Measurements from ENCODE around the gene TXNDC2.
"Not testable (repeated sequence)": the region's sequence is repeated elsewhere in the genome, so short reads cannot be mapped to it uniquely, and the experiment has no call there.

TXNDC2 gene

DNA sequence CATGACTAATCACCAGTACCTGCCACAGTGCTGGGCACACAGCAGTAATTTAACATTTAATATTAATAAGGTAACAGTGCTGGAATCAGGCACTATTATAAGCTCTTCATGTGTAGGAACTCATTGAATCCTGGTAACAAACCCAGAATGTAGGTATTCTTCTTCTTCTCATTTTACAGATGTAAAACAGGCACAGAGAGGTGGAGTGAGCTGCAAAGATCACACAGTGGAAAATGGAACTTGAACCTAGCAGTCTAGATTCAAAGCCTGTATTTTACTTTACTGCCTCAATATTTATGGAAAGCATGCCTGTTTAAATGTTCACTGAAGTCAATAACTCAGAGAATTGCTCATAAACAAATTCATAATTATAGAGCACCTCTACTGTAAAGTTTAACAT is 24.3 kb downstream of the TXNDC2 start:
- Histone ChIP-seq H3K27me3 (ENCODE audit: control insufficient read depth in 5 of 5, insufficient read depth in 4 of 5, low read length in 5 of 5) (peaks cover 0 to 2% (median 0%) of the 10 kb centered on the region in 5 donors), H3K4me1 (ENCODE audit: control insufficient read depth in 5 of 5, insufficient read depth in 5 of 5, low read length in 5 of 5) (peaks cover 0 to 9% (median 7%) of the 10 kb centered on the region in 5 donors), H3K9ac (ENCODE audit: low read length in 5 of 5) (no peak overlapping the region), H3K36me3 (ENCODE audit: control insufficient read depth in 5 of 5, insufficient read depth in 5 of 5, low read length in 5 of 5) (no peaks in the 10 kb centered on the region), H3K4me3 (ENCODE audit: low read depth in 1 of 5, low read length in 5 of 5) (no peak overlapping the region), H3K9me3 (ENCODE audit: control insufficient read depth in 5 of 5, low read length in 5 of 5) (no peaks in the 10 kb centered on the region), H3K27ac (ENCODE audit: low read depth, low read length) (no peak overlapping the region)

DNA sequence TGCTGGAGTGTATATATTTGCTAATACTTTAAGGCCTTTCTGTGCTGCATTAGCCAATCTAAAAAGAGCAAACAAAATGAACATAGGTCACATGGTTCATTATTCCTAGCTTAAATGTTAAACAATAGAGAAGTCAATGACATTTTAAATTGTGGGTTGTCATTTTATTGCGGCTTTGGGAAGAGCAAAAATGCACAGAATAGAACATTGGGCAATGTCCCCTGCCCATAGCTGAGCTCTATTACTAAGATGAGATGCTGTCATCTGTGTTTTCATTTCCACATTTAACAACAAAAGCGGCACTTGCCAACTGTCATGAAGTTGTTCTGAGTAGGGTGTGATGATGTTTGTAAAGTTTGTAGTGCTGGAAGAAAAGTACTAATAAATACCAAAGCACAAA is 24.9 kb downstream of the TXNDC2 start:
- H3K4me3 ChIP-seq (ENCODE audit: low read depth in 1 of 5, low read length in 5 of 5): no peak overlapping the region
- no peak overlapping the region for H3K27ac ChIP-seq (ENCODE audit: low read depth, low read length)
- no peaks in the 10 kb centered on the region for H3K36me3 ChIP-seq (ENCODE audit: control insufficient read depth in 5 of 5, insufficient read depth in 5 of 5, low read length in 5 of 5)
- peaks cover 0 to 14% (median 10%) of the 10 kb centered on the region in 5 donors for H3K4me1 ChIP-seq (ENCODE audit: control insufficient read depth in 5 of 5, insufficient read depth in 5 of 5, low read length in 5 of 5)
- H3K9me3 ChIP-seq (ENCODE audit: control insufficient read depth in 5 of 5, low read length in 5 of 5): no peaks in the 10 kb centered on the region
- no peak overlapping the region for H3K9ac ChIP-seq (ENCODE audit: low read length in 5 of 5)
- H3K27me3 ChIP-seq (ENCODE audit: control insufficient read depth in 5 of 5, insufficient read depth in 4 of 5, low read length in 5 of 5): peaks cover 0 to 2% (median 0%) of the 10 kb centered on the region in 5 donors

DNA sequence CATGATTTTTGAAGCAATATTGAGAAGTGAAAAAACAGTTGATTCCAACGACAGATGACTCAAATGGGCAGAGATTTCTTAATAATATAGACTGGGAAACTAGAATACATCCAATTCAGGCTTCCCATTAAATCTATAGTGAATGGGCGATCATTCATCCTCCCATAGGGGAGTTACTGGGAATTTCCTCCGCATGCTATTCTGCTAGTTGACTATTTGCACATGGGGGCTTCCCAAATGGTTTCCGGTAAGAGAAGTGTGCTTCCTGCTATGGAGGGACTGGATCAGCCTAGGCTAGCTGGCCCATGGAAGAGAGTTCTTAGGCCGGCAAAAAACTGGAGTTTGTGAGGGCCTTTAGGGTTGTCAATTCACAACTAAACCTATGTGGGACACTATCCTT is 25.5 kb downstream of the TXNDC2 start:
- Histone ChIP-seq H3K36me3 (ENCODE audit: control insufficient read depth in 5 of 5, insufficient read depth in 5 of 5, low read length in 5 of 5) (no peaks in the 10 kb centered on the region), H3K9me3 (ENCODE audit: control insufficient read depth in 5 of 5, low read length in 5 of 5) (no peaks in the 10 kb centered on the region), H3K4me3 (ENCODE audit: low read depth in 1 of 5, low read length in 5 of 5) (no peak overlapping the region), H3K9ac (ENCODE audit: low read length in 5 of 5) (no peak overlapping the region), H3K27me3 (ENCODE audit: control insufficient read depth in 5 of 5, insufficient read depth in 4 of 5, low read length in 5 of 5) (peaks cover 0 to 2% (median 0%) of the 10 kb centered on the region in 5 donors), H3K27ac (ENCODE audit: low read depth, low read length) (no peak overlapping the region), H3K4me1 (ENCODE audit: control insufficient read depth in 5 of 5, insufficient read depth in 5 of 5, low read length in 5 of 5) (peaks cover 0 to 20% (median 16%) of the 10 kb centered on the region in 5 donors)

DNA sequence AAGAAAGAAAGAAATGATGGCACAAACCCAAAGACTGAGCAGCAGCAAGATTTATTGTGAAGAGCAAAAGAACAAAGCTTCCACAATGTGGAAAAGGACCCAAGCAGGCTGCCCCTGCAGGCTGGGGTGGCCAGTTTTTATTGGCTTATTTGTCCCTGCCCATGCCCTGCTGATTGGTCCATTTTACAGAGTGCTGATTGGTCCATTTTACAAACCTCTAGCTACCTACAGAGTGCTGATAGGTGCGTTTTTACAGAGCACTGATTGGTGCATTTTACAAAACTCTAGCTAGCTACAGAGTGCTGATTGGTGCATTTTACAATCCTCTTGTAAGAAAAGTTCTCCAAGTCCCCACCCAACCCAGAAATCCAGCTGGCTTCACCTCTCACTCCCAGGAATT is 26.5 kb downstream of the TXNDC2 start:
- H3K9me3 ChIP-seq (ENCODE audit: control insufficient read depth in 5 of 5, low read length in 5 of 5); H3K27me3 ChIP-seq (ENCODE audit: control insufficient read depth in 5 of 5, insufficient read depth in 4 of 5, low read length in 5 of 5); H3K27ac ChIP-seq (ENCODE audit: low read depth, low read length); H3K36me3 ChIP-seq (ENCODE audit: control insufficient read depth in 5 of 5, insufficient read depth in 5 of 5, low read length in 5 of 5); H3K9ac ChIP-seq (ENCODE audit: low read length in 5 of 5); H3K4me3 ChIP-seq (ENCODE audit: low read depth in 1 of 5, low read length in 5 of 5): not testable (repeated sequence)
- H3K4me1 ChIP-seq (ENCODE audit: control insufficient read depth in 5 of 5, insufficient read depth in 5 of 5, low read length in 5 of 5): peaks cover 0 to 28% (median 24%) of the 10 kb centered on the region in 5 donors

DNA sequence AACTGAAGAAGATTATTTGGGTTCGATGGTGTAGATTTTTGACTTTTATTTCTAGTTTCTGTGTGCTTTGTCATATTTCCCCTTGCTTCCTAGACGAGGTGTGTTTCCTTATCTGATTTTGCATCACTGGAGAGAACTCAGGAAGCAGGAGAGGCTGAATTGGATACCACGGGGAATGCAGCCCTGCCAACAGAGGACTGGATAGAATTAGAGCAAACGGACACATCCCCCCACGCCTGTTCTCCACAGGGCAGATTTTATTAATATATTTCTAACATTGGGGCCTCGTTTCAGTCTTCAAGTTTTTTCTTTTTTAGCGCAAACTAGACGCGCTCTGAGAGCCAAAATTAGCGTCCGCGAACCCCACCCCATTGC is 27.4 kb downstream of the TXNDC2 start:
- peak overlapping the region; percentile 72 to 99 (median 98) for H3K4me3 ChIP-seq (ENCODE audit: low read depth in 1 of 5, low read length in 5 of 5)
- peak overlapping the region; percentile 99 for H3K27ac ChIP-seq (ENCODE audit: low read depth, low read length)
- peaks cover 0 to 2% (median 0%) of the 10 kb centered on the region in 5 donors for H3K27me3 ChIP-seq (ENCODE audit: control insufficient read depth in 5 of 5, insufficient read depth in 4 of 5, low read length in 5 of 5)
- no peaks in the 10 kb centered on the region for H3K36me3 ChIP-seq (ENCODE audit: control insufficient read depth in 5 of 5, insufficient read depth in 5 of 5, low read length in 5 of 5)
- H3K4me1 ChIP-seq (ENCODE audit: control insufficient read depth in 5 of 5, insufficient read depth in 5 of 5, low read length in 5 of 5): peaks cover 3 to 36% (median 33%) of the 10 kb centered on the region in 5 donors
- H3K9me3 ChIP-seq (ENCODE audit: control insufficient read depth in 5 of 5, low read length in 5 of 5): no peaks in the 10 kb centered on the region
- H3K9ac ChIP-seq (ENCODE audit: low read length in 5 of 5): peak overlapping the region; percentile 29 to 100 (median 95)

DNA sequence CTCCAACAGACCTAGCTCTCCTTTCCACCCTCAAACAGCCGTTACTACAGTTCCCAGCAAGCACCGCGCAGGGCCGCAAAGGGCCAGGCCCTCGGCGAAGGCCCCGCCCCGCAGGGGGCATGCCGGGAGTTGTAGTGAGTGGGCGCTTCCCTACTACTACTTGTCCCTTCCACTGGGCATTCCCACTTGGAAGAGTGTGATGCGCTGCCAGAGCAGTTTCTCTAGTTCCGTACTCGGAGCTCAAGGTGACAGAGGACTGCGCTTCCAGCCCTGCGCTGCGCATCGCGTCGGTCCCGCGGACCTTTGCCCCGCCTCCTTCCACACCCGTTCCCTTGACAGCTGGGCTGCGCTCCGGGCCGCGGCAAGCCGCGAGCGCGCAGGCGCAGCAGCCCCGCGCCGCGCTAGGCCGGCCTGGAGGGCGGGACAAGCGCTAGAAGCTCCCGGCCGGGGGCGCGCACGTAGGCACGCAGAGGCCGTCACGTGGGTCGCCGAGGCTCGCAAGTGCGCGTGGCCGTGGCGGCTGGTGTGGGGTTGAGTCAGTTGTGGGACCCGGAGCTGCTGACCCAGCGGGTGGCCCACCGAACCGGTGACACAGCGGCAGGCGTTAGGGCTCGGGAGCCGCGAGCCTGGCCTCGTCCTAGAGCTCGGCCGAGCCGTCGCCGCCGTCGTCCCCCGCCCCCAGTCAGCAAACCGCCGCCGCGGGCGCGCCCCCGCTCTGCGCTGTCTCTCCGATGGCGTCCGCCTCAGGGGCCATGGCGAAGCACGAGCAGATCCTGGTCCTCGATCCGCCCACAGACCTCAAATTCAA is 28.0 kb downstream of the TXNDC2 start, which contains the start of gene VAPA:
TSS of gene VAPA (plus strand) at position 491 of the 808 bp plus-strand sequence. CDS start at position 732, 241 bp downstream.
- no peaks in the 10 kb centered on the region for H3K36me3 ChIP-seq (ENCODE audit: control insufficient read depth in 5 of 5, insufficient read depth in 5 of 5, low read length in 5 of 5)
- H3K9ac ChIP-seq (ENCODE audit: low read length in 5 of 5): peak within 1 kb of the TSS; percentile 87 to 100 (median 97)
- H3K4me1 ChIP-seq (ENCODE audit: control insufficient read depth in 5 of 5, insufficient read depth in 5 of 5, low read length in 5 of 5): peaks cover 4 to 42% (median 39%) of the 10 kb centered on the region in 5 donors
- peak within 1 kb of the TSS; percentile 99 for H3K27ac ChIP-seq (ENCODE audit: low read depth, low read length)
- peaks cover 0 to 2% (median 0%) of the 10 kb centered on the region in 5 donors for H3K27me3 ChIP-seq (ENCODE audit: control insufficient read depth in 5 of 5, insufficient read depth in 4 of 5, low read length in 5 of 5)
- peak within 1 kb of the TSS; percentile 72 to 99 (median 98) for H3K4me3 ChIP-seq (ENCODE audit: low read depth in 1 of 5, low read length in 5 of 5)
- H3K9me3 ChIP-seq (ENCODE audit: control insufficient read depth in 5 of 5, low read length in 5 of 5): no peaks in the 10 kb centered on the region

DNA sequence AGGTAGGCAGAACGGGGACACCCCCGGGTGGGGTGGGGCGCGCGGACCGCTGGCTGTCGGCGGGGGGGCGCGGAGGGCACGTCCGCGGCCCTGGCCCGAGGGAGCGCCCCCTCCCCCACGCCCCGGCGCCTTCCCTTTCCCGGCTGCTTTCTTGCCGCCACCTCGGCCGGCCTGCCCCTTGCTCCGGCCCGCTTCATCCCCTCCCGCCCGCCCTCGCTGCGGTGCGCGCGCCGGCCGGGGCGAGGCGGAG is 28.5 kb downstream of the TXNDC2 start:
- H3K4me3 ChIP-seq (ENCODE audit: low read depth in 1 of 5, low read length in 5 of 5): peak overlapping the region in 4 of 5 donors; percentile 97 to 99 (median 98)
- peaks cover 4 to 46% (median 40%) of the 10 kb centered on the region in 5 donors for H3K4me1 ChIP-seq (ENCODE audit: control insufficient read depth in 5 of 5, insufficient read depth in 5 of 5, low read length in 5 of 5)
- H3K9ac ChIP-seq (ENCODE audit: low read length in 5 of 5): peak overlapping the region; percentile 44 to 100 (median 95)
- H3K27ac ChIP-seq (ENCODE audit: low read depth, low read length): peak overlapping the region; percentile 99
- H3K9me3 ChIP-seq (ENCODE audit: control insufficient read depth in 5 of 5, low read length in 5 of 5): no peaks in the 10 kb centered on the region
- H3K27me3 ChIP-seq (ENCODE audit: control insufficient read depth in 5 of 5, insufficient read depth in 4 of 5, low read length in 5 of 5): no peaks in the 10 kb centered on the region
- no peaks in the 10 kb centered on the region for H3K36me3 ChIP-seq (ENCODE audit: control insufficient read depth in 5 of 5, insufficient read depth in 5 of 5, low read length in 5 of 5)

DNA sequence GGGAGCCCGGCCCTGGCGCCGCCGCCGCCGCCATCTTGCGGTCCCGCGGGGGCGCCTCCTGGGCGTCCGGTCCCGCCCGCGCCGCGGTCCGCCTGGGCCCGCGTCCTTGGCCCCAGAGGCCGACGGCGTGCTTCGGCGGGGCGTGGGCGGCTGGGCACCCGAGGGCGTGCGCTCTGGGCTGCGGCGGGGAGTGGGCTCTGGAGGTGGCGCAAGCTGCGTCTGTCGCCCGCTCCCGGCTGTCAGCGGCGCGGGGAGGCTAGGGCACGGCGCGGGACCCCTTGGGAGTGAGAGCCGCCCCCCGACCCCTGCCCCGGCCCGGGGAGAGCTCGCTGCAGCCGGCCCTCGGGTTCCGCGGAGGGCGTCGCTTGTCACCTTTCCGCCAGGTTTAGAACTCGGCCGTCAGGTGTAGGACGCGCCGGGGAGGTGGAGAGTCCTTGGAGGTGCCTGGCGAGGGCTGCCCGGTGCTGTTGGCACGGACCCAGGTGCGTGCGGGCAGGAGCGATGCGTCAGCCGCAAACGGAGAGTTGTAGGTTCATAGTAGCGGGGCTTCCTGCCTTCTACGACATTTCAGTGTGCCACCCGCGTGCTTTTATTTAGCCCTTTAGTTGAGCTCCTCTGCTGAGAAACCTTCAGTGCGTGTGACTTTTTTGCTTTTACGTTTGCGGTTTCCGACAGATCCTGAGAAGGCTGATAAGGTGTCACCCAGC is 29.0 kb downstream of the TXNDC2 start:
- Histone ChIP-seq H3K27ac (ENCODE audit: low read depth, low read length) (peak overlapping the region; percentile 96), H3K4me3 (ENCODE audit: low read depth in 1 of 5, low read length in 5 of 5) (peak overlapping the region; percentile 85 to 99 (median 97)), H3K9ac (ENCODE audit: low read length in 5 of 5) (peak overlapping the region; percentile 92 to 97 (median 93)), H3K4me1 (ENCODE audit: control insufficient read depth in 5 of 5, insufficient read depth in 5 of 5, low read length in 5 of 5) (peaks cover 4 to 51% (median 45%) of the 10 kb centered on the region in 5 donors), H3K36me3 (ENCODE audit: control insufficient read depth in 5 of 5, insufficient read depth in 5 of 5, low read length in 5 of 5) (no peaks in the 10 kb centered on the region), H3K9me3 (ENCODE audit: control insufficient read depth in 5 of 5, low read length in 5 of 5) (no peaks in the 10 kb centered on the region), H3K27me3 (ENCODE audit: control insufficient read depth in 5 of 5, insufficient read depth in 4 of 5, low read length in 5 of 5) (no peaks in the 10 kb centered on the region)

DNA sequence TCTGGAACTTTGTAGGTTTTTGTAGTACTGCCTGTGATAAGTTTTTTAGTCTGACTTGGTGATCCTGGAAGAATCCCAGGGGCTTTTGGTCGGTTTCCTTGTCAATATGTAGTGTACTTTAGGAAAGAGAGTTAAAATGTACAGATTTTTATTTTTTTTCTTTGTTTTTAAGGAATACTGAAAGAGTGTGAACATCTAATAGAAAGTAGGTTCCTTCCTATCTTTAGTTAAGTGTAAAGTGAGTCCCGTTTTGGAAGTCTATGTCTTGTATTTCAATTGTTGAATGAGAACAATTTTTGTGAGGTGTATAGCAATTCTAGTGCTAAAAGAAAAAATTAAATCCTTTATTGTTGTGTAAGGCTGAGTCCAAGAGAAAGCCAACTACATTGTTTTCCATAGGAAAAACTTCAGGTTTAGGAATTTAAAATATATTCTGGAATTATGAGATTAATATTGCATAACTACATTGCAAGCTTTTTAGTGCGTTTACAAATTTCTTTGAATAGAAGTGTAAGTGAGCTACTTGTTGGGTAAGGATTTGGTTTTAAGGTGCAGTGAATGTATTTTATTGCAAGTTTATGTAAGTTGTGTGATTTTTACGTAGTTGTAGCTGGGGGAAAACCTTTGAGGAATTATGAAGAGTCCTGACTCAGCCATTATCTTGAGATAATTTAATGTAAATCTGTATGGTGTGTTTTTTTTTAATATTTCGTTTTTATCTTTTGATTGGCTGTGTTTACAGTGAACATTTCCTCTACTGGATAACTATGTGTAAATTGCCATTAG is 29.7 kb downstream of the TXNDC2 start:
- Histone ChIP-seq H3K9me3 (ENCODE audit: control insufficient read depth in 5 of 5, low read length in 5 of 5) (no peaks in the 10 kb centered on the region), H3K27ac (ENCODE audit: low read depth, low read length) (peak overlapping the region; percentile 96), H3K36me3 (ENCODE audit: control insufficient read depth in 5 of 5, insufficient read depth in 5 of 5, low read length in 5 of 5) (no peaks in the 10 kb centered on the region), H3K27me3 (ENCODE audit: control insufficient read depth in 5 of 5, insufficient read depth in 4 of 5, low read length in 5 of 5) (no peaks in the 10 kb centered on the region), H3K9ac (ENCODE audit: low read length in 5 of 5) (peak overlapping the region; percentile 92 to 97 (median 93)), H3K4me1 (ENCODE audit: control insufficient read depth in 5 of 5, insufficient read depth in 5 of 5, low read length in 5 of 5) (peaks cover 4 to 55% (median 49%) of the 10 kb centered on the region in 5 donors), H3K4me3 (ENCODE audit: low read depth in 1 of 5, low read length in 5 of 5) (peak overlapping the region; percentile 85 to 99 (median 97))
